RWPE2 (cell line): ENCODE data around the gene TTC28.

Experiments
- ATAC-seq: fragments of 200-7000 bp; cut with Tn5 transposase; 3 replicates; pipeline ENCODE4 v1.9.1; 2021; ENCODE audit warnings: low read depth
- DNase-seq: peaks from one replicate; pipeline ENCODE4 v3.0.0-alpha.2; 2020; ENCODE audit warnings: low spot score
- H3K27ac ChIP-seq: fragments of 450-650 bp; 2 replicates; pipeline ENCODE4 v1.5.1; 2017; ENCODE audit warnings: mild to moderate bottlenecking; ENCODE audit not compliant: poor library complexity, severe bottlenecking
- H3K27me3 ChIP-seq: fragments of 250-450 bp; sonication (Bioruptor Pico); 2 replicates; pipeline ENCODE4 v1.5.1; 2021; ENCODE audit warnings: mild to moderate bottlenecking, moderate library complexity; ENCODE audit not compliant: insufficient read depth, poor library complexity, severe bottlenecking
- H3K36me3 ChIP-seq: fragments of 250-450 bp; sonication (Bioruptor Pico); 2 replicates; pipeline ENCODE4 v1.5.1; 2020; ENCODE audit warnings: low read depth, mild to moderate bottlenecking, moderate library complexity
- H3K4me1 ChIP-seq: fragments of 250-450 bp; sonication (Bioruptor Pico); 2 replicates; pipeline ENCODE4 v1.5.1; 2021; ENCODE audit warnings: mild to moderate bottlenecking, moderate library complexity; ENCODE audit not compliant: insufficient read depth, poor library complexity, severe bottlenecking
- H3K4me3 ChIP-seq: fragments of 250-450 bp; sonication (Bioruptor Pico); 2 replicates; pipeline ENCODE4 v1.5.1; 2021; ENCODE audit warnings: mild to moderate bottlenecking, moderate library complexity; ENCODE audit not compliant: severe bottlenecking
- H3K9me3 ChIP-seq: fragments of 250-450 bp; sonication (Bioruptor Pico); 2 replicates; pipeline ENCODE4 v1.5.1; 2021; ENCODE audit warnings: mild to moderate bottlenecking, moderate library complexity; ENCODE audit not compliant: severe bottlenecking
- CTCF ChIP-seq: fragments of 450-650 bp; IDR thresholded peaks from one replicate; pipeline ENCODE4 v1.5.1; 2017; ENCODE audit warnings: mild to moderate bottlenecking, moderate library complexity; ENCODE audit not compliant: poor library complexity, severe bottlenecking

Gene TTC28

GRCh38 chr22:28484662-28485061, 195.0 kb downstream of the TTC28 start:
- no peak overlapping the region for H3K27ac ChIP-seq
- ATAC-seq (no peak), DNase-seq (no peak)
- no peak for TF ChIP-seq CTCF
- no peaks in the 10 kb centered on the region for H3K4me1 ChIP-seq
- no peaks in the 10 kb centered on the region for H3K36me3 ChIP-seq
- no peaks in the 10 kb centered on the region for H3K27me3 ChIP-seq
- H3K4me3 ChIP-seq: no peak overlapping the region
- H3K9me3 ChIP-seq: no peaks in the 10 kb centered on the region

- DNase-seq (no peak), ATAC-seq (no peak)
- Histone ChIP-seq H3K36me3 (no peaks in the 10 kb centered on the region), H3K9me3 (no peaks in the 10 kb centered on the region), H3K27me3 (no peaks in the 10 kb centered on the region), H3K4me1 (no peaks in the 10 kb centered on the region), H3K4me3 (no peak overlapping the region), H3K27ac (no peak overlapping the region)
- TF ChIP-seq CTCF: no peak
Observed at GRCh38 chr22:28481725-28482124, 197.9 kb downstream of the TTC28 start.

GRCh38 chr22:28480000-28480715, 199.5 kb downstream of the TTC28 start:
- DNase-seq (no peak), ATAC-seq (no peak)
- H3K4me1 ChIP-seq: no peaks in the 10 kb centered on the region
- H3K9me3 ChIP-seq: no peaks in the 10 kb centered on the region
- no peaks in the 10 kb centered on the region for H3K36me3 ChIP-seq
- H3K27me3 ChIP-seq: no peaks in the 10 kb centered on the region
- no peak overlapping the region for H3K4me3 ChIP-seq
- TF ChIP-seq CTCF: no peak
- no peak overlapping the region for H3K27ac ChIP-seq

GRCh38 chr22:28478564-28478963, 201.1 kb downstream of the TTC28 start:
- H3K27ac ChIP-seq: no peak overlapping the region
- no peaks in the 10 kb centered on the region for H3K36me3 ChIP-seq
- TF ChIP-seq CTCF: no peak
- DNase-seq: no peak
- no peak overlapping the region for H3K4me3 ChIP-seq
- ATAC-seq: no peak
- no peaks in the 10 kb centered on the region for H3K9me3 ChIP-seq
- H3K27me3 ChIP-seq: no peaks in the 10 kb centered on the region
- no peaks in the 10 kb centered on the region for H3K4me1 ChIP-seq

DNA sequence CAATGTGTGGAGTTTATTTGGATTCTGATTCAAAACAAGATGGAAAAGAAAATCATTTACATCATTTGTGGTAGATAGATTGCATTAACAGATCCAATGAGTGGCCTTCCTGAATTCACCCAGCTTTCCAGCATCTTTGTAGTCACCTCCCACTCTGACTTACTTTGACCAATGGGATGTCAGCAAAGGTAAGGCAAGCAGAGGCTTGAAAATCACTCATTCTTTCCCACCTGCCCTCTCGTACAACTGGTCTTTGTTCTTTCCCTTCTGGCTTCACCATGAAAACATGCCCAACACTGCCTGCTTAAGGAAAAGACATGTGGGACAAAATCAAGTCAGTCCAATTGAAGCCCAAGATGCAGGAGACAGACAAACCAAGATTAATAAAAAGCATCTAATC, 202.1 kb downstream of the TTC28 start:
- DNase-seq (no peak), ATAC-seq (no peak)
- Histone ChIP-seq H3K36me3 (no peaks in the 10 kb centered on the region), H3K4me1 (no peaks in the 10 kb centered on the region), H3K9me3 (no peaks in the 10 kb centered on the region), H3K4me3 (no peak overlapping the region), H3K27me3 (no peaks in the 10 kb centered on the region), H3K27ac (no peak overlapping the region)
- TF ChIP-seq CTCF: no peak
